Muscle of back (tissue), 11 donors: ENCODE measurements around the gene PRR33. TPM values are rescaled to one million over a fixed set of nuclear protein-coding genes. Genes with fewer than 3 reads are reported as not detected.

Source experiments
- DNase-seq, 3 donors: peaks; one replicate each; pipeline versions ENCODE4 v3.0.0 to v3.0.0-alpha.2; 2013
- polyA plus RNA-seq, 10 donors: library from polyadenylated mRNA; unstranded; fragments of 120-200 nt; gene quantifications; one replicate each; pipeline ENCODE4 v1.2.1, GENCODE V29; 2013; ENCODE audit not compliant: insufficient read length in 10 of 10

PRR33 gene
- polyA plus RNA-seq, 10 donors, result 0.98 to 7.7 (median 3.3) TPM

GRCh38 chr11:1918436-1919315, 27.0 kb upstream of the PRR33 start:
- DNase-seq, result peak in 1 of 3 donors; percentile 33

DNA sequence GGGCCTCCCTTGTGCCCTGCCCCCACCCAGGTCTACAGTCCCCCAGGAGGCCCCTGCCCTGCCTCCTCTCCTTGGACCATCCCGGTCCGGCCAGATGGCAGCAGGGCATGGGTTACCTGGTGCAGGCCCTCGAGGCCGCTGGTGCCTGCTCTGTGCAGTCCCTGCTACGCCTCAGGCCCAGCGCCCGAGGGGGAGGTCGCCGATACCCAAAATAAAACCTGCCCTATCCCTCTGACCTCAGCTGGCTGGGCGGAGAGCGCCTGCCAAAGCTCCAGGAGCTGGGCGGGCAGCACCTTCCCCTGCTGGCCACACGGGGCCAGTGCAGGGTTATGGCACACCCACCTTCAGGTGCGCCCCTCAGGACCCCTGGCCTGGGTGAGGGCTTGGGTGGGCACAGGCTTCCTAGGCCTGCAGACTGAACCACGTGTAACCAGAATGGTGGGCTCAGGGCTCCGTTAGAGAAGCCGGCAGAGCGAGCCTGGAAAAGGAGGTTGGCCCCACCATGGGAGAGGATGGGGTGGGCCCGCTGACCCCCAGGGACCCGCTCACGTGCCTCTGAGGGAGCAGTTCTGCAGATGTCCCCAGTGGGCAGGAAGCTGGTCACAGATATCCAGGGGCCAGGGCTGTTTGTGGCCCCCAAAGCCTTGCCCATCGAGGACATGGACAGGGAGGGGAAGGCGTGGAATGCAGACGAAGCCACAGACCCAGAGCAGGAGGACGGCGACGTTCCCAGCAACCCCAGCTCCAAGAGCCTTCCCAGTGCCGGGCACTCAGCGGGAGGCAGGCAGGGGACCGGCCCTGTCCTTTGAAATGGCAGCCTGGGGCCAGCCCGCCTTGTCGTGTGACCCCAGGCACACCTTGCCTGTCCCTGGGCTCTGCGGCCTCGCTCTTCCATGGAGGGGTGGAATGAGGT, 26.1 kb upstream of the PRR33 start:
- DNase-seq, result peak in 1 of 3 donors; percentile 32

DNA sequence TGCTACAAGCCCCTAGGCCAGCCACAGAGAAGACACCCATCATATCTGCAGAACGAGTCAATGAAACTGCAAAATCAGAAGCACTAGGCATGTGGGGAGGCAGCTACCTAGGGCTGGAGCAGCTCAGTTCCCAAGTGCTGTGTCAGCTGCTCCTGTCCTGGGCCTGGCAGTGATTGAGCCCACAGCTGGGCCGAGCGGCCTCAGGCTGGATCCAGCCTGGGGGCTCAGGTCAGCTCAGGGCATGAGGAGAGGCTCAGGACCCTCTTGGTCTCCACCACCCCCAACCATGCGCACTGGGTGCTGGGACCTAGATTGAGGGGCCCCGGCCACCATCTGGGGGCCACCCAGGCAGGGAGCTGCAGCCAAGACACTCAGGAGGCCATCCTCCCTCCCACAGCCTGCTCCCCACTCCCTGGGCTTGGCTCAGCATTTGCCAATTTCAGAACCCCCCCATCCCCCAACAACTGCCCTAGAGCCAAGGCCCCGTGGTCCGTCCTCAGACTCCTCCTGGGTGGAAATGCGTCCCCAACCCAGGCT, 25.4 kb upstream of the PRR33 start:
- peak in 1 of 3 donors; percentile 65 for DNase-seq

DNA sequence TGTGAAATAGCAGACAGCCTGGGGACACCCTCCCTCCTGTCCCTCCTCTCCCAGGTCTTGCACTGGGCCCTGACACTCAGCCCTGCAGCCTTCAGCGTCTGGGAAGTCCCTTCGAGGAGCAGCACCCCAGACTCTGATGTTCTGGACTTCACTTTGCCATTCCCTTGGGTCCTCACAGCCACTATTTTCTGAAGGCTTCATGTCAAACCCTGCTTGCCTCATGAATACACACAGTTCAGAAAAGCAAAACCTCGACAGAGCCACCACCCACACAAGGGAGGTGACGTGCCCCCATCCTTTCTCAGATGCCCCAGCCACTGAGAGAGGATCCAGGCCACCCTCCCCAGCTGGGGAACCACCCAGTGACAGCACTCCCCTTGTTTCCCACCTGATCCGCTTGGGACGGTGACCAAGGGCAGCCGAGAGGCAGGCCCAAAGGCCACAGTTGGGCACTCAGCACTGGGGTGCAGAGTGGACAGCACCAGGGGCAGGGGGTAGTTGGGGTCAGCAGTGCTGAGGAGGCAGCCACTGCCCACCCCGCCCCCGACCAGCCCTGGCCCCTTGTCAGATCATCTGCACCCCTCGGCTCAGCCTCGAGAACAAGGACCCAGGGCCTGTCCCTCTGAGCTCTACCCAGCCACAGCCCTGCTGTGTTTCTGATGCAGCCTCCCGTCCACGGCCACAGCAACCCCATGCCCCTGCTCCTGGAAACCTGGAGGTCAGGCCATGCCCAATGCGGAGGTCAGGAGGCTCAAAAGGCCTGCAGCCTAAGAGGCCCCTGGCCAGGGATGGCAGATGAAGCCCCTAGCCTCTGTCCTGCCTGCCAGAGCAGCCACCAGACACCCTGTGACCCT, 24.7 kb upstream of the PRR33 start:
- peak in 1 of 3 donors; percentile 9 for DNase-seq

- DNase-seq, result no peak
Observed at GRCh38 chr11:1915795-1916131, 24.1 kb upstream of the PRR33 start.

- peak in 1 of 3 donors; percentile 13 for DNase-seq
Observed at GRCh38 chr11:1913271-1914060, 21.8 kb upstream of the PRR33 start.

GRCh38 chr11:1912289-1912878, 20.7 kb upstream of the PRR33 start:
- peak in 1 of 3 donors; percentile 61 for DNase-seq

DNA sequence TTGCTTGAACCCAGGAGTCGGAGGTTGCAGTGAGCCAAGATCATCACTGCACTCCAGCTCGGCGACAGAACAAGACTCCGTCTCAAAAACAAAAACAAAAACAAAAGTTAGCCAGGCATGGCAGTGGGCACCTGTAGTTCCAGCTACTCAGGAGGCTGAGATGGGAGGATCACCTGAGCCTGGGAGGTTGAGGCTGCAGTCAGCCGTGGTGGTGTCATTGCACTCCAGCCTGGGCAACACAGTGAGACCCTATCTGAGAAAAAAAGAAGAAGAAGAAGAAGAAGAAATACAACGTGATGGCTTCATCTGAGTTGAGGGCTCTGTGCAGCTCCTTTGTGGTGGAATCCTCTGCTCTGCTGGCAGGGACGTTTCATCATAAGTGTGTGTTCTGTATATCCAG, 17.8 kb upstream of the PRR33 start:
- DNase-seq, result no peak

- peak; percentile 65 to 96 (median 91) for DNase-seq
Observed at GRCh38 chr11:1908618-1909017, 16.9 kb upstream of the PRR33 start.

DNA sequence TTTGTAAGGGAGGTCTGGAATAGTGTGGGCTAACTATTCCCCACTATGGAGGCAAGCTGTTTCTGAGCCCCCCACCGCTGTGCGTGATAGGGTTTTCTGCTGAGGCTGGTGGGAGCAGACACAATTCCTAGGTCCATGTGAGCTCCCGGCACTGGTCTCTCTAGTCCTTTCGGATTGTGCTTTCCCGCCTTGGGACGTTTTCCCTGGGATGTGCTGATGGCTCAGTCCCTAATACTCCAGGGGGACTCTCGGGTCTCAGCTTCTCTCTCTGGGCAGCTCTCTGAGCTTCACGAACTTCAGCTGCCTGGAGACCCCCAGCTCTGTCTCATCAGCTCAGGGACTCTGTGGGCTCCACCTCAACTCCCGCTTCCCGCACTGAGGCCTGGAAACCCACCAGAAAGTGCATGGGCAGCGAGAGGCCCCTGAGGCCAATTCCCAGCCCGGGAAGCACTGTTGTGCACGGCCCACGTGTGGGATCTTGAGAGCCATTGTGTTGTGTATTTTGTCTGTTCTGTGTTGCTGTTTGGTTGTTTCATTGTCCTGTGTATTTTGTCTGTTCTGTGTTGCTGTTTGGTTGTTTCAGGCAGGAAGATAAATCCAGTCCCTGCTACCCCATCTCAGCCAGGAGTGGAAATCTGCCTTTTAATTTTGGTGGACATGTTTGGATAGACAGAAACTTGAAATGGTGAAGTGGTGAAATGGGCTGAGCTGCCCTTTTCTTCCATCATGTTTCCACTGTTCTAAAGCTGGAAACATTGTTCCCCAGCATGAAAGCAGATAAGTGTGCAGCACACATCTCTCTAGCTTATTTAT, 15.1 kb upstream of the PRR33 start:
- peak in 1 of 3 donors; percentile 44 for DNase-seq

GRCh38 chr11:1906181-1906580, 14.5 kb upstream of the PRR33 start:
- DNase-seq, result peak in 1 of 3 donors; percentile 62

DNA sequence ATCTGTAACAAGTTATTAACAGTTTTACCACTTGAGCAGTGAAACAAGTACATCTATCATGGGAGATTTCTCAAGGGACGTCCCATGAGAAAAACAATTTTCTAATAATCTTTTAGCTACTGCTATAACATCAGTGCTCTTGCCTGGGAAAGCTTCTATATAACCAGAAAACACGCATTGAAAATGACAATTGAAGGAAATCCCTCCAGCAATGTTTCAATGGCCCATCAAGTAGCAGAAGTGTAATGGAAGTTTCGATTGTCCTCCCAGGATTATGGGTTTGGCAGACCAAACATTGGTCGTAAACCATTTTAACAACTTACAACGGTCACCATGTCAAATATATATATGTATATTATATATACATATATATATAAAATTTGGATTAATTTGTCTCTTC, 8.0 kb upstream of the PRR33 start:
- no peak for DNase-seq

DNA sequence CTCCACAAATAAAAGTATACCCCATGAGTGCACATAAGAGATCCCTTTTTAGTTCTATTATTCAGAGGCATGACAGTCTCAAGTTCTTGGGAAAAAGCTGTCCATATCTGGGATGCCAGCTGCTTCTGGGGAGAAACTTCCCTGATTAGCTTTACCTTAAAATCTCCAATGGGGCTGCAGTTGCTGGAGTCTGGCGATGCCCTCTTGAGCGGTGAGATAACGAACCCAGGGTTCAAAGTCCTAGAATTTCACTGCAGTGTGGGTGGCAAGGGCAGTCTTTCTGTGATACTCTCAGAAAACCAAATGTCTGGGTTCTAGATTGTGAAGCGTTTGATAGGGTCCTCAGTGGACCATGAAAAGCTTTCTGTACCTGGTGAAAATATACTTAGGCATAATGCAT, 7.4 kb upstream of the PRR33 start:
- DNase-seq, result no peak

- no peak for DNase-seq
Observed at GRCh38 chr11:1896923-1897322, 5.2 kb upstream of the PRR33 start.

DNA sequence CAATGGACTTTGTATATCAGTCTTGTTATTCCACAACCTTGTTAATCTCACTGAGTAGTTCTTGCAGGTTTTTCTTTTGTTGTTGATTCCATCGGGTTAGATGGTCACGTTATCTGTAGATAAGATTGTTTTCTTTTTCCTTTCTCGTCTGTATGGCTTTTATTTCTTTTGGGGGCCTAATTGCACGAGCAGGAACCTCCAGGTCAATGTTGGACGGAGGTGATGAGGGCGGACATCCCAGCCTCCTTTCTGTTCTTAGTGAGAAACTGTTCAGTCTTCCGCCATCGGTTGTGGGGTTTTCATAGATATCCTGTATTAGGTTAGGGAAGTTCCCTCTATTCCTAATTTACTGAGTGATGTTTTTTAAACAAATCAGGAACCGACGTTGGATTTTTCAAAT, 4.8 kb upstream of the PRR33 start:
- no peak for DNase-seq

DNA sequence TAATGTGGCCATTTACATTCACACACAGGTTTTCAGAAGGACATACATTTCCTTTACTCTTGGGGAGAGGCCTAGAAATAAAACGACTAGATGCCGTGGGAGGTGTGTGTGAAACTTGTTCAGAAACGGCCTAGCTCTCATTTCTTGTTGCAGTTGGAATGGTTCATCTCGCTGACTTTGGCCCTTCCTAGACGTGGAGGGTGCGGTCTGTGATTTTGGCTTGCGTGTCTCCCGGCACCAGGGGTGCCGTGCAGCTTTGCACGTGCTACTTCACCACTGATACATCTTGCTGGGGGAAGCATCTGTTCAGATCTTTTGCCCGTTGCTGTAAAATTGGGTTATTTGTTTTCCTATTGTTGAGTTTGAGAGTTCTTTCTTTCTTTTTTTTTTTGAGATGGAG, 3.1 kb upstream of the PRR33 start:
- no peak for DNase-seq

DNA sequence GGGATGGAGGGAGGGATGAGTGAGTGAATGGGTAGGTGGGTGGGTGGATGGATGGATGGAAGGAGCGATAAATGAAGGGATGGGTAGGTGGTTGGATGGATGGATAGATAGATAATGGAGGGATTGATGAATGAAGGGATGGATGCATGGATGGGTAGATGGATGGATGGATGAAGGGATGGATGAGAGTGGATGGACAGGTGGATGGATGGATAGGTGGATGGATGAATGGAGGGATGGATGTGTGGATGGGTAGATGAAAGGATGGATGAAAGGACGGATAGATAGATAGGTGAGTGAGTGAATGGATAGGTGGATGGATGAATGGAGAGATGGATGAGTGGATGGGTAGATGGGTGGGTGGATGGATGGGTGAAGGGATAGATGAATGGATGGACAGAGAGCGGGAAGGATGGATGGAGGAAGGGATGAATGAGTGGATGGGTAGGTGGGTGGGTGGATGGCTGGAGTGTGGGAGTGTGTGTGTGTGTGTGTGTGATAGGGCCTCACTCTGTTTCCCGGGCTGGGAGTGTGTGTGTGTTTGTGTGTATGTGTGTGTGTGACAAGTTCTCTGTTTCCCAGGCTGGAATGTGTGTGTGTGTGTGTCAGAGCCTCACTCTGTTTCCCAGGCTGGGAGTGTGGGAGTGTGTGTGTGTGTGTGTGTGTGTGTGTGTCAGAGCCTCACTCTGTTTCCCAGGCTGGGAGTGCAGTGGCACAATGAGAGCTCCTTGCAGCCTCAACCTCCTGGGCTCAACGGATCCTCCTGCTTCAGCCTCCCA, 2.1 kb upstream of the PRR33 start:
- DNase-seq, result no peak

GRCh38 chr11:1892558-1892957, 863 bp upstream of the PRR33 start:
- DNase-seq, result no peak

DNA sequence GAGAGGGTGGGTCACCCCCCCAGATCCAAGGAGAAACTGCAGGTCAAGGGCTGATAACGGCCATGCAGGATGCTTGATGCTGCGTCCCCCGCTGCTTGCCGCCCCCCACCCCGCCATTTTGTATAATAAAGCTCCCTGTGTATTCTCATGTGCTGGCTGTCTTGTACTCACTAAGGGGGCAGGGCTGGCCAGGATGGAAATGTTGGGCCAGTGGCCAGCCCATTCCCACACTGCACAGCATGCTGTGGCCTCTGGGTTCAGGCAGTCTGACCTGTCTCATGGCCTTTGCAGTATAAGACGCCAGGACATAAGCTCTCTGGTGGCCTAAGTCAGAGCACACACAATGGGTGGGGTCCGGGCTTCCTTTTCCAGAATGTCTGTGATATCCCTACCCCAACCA, 421 bp upstream of the PRR33 start:
- DNase-seq, result peak in 1 of 3 donors; percentile 10
